GM12878 (cell line): ENCODE data around the gene SLC34A3. TPM values are rescaled to one million over a fixed set of nuclear protein-coding genes. Genes with fewer than 3 reads are reported as not detected.
A peak's percentile ranks its signal among the peaks of the same experiment; 100 is the strongest.

Experiments used
- BCL11A ChIP-seq: IDR thresholded peaks from 2 replicates; pipeline ENCODE4 v1.6.1; 2011; ENCODE audit warnings: low read depth, low read length
- BHLHE40 ChIP-seq, 2 experiments: fragments of 450-650 bp in 1 of 2; IDR thresholded peaks; 2 replicates each; pipeline ENCODE4 v1.6.1; 2011 to 2017; ENCODE audit warnings: low read depth in 2 of 2, borderline replicate concordance in 1 of 2, improper control_type of control experiment in 1 of 2, low read length in 1 of 2, mild to moderate bottlenecking in 1 of 2
- BMI1 ChIP-seq: fragments of 450-650 bp; IDR thresholded peaks from 2 replicates; pipeline ENCODE4 v1.6.1; 2016; ENCODE audit warnings: mild to moderate bottlenecking, moderate library complexity, borderline replicate concordance
- CTCF ChIP-seq, 3 experiments: IDR thresholded peaks in 2 of 3; conservative IDR thresholded peaks in 1 of 3; 2 replicates each; pipeline ENCODE4 v1.5.1; 2011; ENCODE audit warnings: low read depth in 3 of 3, low read length in 3 of 3, mild to moderate bottlenecking in 3 of 3, control low read depth in 2 of 3, moderate library complexity in 2 of 3, inconsistent platforms in 1 of 3, mixed read lengths in 1 of 3; ENCODE audit not compliant: control insufficient read depth in 2 of 3, insufficient read depth in 1 of 3; ENCODE audit errors: extremely low read depth in 1 of 3
- ESRRA ChIP-seq: IDR thresholded peaks from 2 replicates; pipeline ENCODE4 v1.6.1; 2012; ENCODE audit warnings: mild to moderate bottlenecking, low read length, improper control_type of control experiment
- GABPA ChIP-seq: IDR thresholded peaks from 2 replicates; pipeline ENCODE4 v1.6.1; 2014; ENCODE audit warnings: antibody characterized with exemption, low read depth, mild to moderate bottlenecking, inconsistent platforms
- KLF5 ChIP-seq: fragments of 450-650 bp; IDR thresholded peaks from 2 replicates; pipeline ENCODE4 v1.6.1; 2014; ENCODE audit warnings: mild to moderate bottlenecking; ENCODE audit not compliant: partially characterized antibody
- LARP7 ChIP-seq: fragments of 450-650 bp; IDR thresholded peaks from 2 replicates; pipeline ENCODE4 v1.6.1; 2017; ENCODE audit warnings: mild to moderate bottlenecking
- NFYA ChIP-seq: IDR thresholded peaks from 2 replicates; pipeline ENCODE4 v1.6.1; 2011; ENCODE audit warnings: low read depth, mild to moderate bottlenecking, low read length, improper control_type of control experiment, borderline replicate concordance
- NKRF ChIP-seq: fragments of 450-650 bp; conservative IDR thresholded peaks from 2 replicates; pipeline ENCODE4 v1.6.1; 2017; ENCODE audit warnings: mild to moderate bottlenecking, moderate library complexity
- NR2F1 ChIP-seq: fragments of 450-650 bp; conservative IDR thresholded peaks from 2 replicates; pipeline ENCODE4 v1.6.1; 2017; ENCODE audit warnings: mild to moderate bottlenecking
- RELA ChIP-seq: fragments of 450-650 bp; IDR thresholded peaks from 2 replicates; pipeline ENCODE4 v1.8.0; 2014; ENCODE audit warnings: borderline replicate concordance; ENCODE audit not compliant: partially characterized antibody
- RFX5 ChIP-seq: IDR thresholded peaks from 2 replicates; pipeline ENCODE4 v1.6.1; 2011; ENCODE audit warnings: low read depth, low read length, improper control_type of control experiment
- WRNIP1 ChIP-seq: IDR thresholded peaks from 2 replicates; pipeline ENCODE4 v1.6.1; 2011; ENCODE audit warnings: low read depth, low read length, improper control_type of control experiment, borderline replicate concordance
- ZNF384 ChIP-seq: IDR thresholded peaks from 2 replicates; pipeline ENCODE4 v1.6.1; 2012; ENCODE audit warnings: low read depth, mild to moderate bottlenecking, low read length, improper control_type of control experiment, borderline replicate concordance
- polyA plus RNA-seq, 11 experiments: library from polyadenylated mRNA; depleted of rRNA in 4 of 11; unstranded in 6 of 11; stranded (reverse) in 5 of 11; fragments of >200 nt; fragmentation: Nextera tagmentation in 4 of 11; fragmentation: Illumina TruSeq in 1 of 11; extraction: Ambion mirVana in 4 of 11; extraction: Trizol in 1 of 11; gene quantifications; 1 replicate in 1 of 11; 2 replicates in 10 of 11; pipeline versions ENCODE4 v1.2.1 to v1.2.3, GENCODE V29; 2011 to 2016; ENCODE audit warnings: inconsistent platforms in 2 of 11, missing spikeins in 2 of 11, low read depth in 1 of 11
- total RNA-seq, 4 experiments: library from RNA; depleted of rRNA in 3 of 4; stranded (reverse); fragments of >200 nt in 3 of 4; fragmentation: Illumina TruSeq in 1 of 4; extraction: Trizol in 1 of 4; gene quantifications; 2 replicates each; pipeline versions ENCODE4 v1.2.1 to v1.2.3, GENCODE V29; 2013 to 2021
- TF ChIP-seq, protein P1 (sequence below): fragments of 450-650 bp; IDR thresholded peaks from 2 replicates; pipeline ENCODE4 v1.6.1; 2017; ENCODE audit warnings: mild to moderate bottlenecking, moderate library complexity
- TF ChIP-seq, protein P2 (sequence below): fragments of 450-650 bp; formaldehyde crosslinking; IDR thresholded peaks from 2 replicates; pipeline ENCODE4 v1.4.0; 2022; ENCODE audit warnings: mild to moderate bottlenecking, moderate library complexity
- TF ChIP-seq, protein P3 (sequence below): IDR thresholded peaks from 2 replicates; pipeline ENCODE4 v1.6.1; 2012; ENCODE audit warnings: low read depth, low read length, improper control_type of control experiment

Gene SLC34A3
- total and polyA plus RNA-seq, 10 of the 15 experiments (the other 5 are each of a cell fraction or from before 2014, with no cell fraction given): not detected

DNA sequence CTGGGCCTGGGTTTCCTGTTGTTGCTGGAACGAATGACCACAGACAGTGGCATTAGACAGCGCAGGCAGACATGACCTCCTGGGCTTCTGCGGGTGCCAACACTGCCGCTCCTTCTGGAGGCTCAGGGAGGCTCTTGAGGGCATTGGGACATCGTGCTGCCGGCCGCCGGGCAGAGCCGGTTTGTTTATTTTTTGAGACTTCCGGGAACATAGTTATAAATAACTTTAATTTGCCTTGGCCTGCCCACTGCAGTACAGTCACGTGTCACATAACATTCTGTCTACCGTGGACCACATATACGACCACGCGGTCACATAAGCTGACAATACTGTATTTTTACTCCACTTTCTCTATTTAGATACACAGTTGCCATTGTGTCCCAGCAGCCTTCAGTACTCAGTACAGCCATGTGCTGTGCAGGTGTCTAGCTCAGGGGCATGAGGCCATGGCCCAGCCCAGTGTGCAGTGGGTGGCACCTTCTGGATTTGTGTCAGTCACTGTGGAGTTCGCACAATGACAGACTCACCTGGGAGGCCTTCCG is 38.6 kb downstream of the SLC34A3 start (continued):
- TF ChIP-seq LARP7: no peak
- no peak for TF ChIP-seq CTCF (IDR thresholded peaks at IDR 0.05 in 2 of 3, conservative IDR thresholded peaks at IDR 0.05 in 1 of 3; ENCODE audit: control insufficient read depth in 2 of 3, extremely low read depth in 1 of 3, insufficient read depth in 1 of 3, low read depth in 3 of 3, low read length in 3 of 3)
- TF ChIP-seq BCL11A: no peak
- no peak for TF ChIP-seq GABPA
- TF ChIP-seq WRNIP1: no peak
- TF ChIP-seq NR2F1: no peak
- TF ChIP-seq, protein P1, sequence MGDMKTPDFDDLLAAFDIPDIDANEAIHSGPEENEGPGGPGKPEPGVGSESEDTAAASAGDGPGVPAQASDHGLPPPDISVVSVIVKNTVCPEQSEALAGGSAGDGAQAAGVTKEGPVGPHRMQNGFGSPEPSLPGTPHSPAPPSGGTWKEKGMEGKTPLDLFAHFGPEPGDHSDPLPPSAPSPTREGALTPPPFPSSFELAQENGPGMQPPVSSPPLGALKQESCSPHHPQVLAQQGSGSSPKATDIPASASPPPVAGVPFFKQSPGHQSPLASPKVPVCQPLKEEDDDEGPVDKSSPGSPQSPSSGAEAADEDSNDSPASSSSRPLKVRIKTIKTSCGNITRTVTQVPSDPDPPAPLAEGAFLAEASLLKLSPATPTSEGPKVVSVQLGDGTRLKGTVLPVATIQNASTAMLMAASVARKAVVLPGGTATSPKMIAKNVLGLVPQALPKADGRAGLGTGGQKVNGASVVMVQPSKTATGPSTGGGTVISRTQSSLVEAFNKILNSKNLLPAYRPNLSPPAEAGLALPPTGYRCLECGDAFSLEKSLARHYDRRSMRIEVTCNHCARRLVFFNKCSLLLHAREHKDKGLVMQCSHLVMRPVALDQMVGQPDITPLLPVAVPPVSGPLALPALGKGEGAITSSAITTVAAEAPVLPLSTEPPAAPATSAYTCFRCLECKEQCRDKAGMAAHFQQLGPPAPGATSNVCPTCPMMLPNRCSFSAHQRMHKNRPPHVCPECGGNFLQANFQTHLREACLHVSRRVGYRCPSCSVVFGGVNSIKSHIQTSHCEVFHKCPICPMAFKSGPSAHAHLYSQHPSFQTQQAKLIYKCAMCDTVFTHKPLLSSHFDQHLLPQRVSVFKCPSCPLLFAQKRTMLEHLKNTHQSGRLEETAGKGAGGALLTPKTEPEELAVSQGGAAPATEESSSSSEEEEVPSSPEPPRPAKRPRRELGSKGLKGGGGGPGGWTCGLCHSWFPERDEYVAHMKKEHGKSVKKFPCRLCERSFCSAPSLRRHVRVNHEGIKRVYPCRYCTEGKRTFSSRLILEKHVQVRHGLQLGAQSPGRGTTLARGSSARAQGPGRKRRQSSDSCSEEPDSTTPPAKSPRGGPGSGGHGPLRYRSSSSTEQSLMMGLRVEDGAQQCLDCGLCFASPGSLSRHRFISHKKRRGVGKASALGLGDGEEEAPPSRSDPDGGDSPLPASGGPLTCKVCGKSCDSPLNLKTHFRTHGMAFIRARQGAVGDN: peak; percentile 98
- TF ChIP-seq ESRRA: no peak
- no peak for TF ChIP-seq BMI1
- TF ChIP-seq, protein P2, sequence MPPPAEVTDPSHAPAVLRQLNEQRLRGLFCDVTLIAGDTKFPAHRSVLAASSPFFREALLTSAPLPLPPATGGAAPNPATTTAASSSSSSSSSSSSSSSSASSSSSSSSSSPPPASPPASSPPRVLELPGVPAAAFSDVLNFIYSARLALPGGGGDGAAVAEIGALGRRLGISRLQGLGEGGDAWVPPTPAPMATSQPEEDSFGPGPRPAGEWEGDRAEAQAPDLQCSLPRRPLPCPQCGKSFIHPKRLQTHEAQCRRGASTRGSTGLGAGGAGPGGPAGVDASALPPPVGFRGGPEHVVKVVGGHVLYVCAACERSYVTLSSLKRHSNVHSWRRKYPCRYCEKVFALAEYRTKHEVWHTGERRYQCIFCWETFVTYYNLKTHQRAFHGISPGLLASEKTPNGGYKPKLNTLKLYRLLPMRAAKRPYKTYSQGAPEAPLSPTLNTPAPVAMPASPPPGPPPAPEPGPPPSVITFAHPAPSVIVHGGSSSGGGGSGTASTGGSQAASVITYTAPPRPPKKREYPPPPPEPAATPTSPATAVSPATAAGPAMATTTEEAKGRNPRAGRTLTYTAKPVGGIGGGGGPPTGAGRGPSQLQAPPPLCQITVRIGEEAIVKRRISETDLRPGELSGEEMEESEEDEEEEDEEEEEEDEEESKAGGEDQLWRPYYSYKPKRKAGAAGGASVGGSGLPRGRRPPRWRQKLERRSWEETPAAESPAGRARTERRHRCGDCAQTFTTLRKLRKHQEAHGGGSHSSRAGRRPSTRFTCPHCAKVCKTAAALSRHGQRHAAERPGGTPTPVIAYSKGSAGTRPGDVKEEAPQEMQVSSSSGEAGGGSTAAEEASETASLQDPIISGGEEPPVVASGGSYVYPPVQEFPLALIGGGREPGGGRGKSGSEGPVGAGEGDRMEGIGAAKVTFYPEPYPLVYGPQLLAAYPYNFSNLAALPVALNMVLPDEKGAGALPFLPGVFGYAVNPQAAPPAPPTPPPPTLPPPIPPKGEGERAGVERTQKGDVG (CRISPR knock-in tag): no peak
- TF ChIP-seq NKRF: 0 out of 2 replicates have a peak, but pooled peaks have one; percentile 39
- TF ChIP-seq RELA: no peak
- TF ChIP-seq KLF5: no peak
- no peak for TF ChIP-seq ZNF384
- TF ChIP-seq, protein P3, sequence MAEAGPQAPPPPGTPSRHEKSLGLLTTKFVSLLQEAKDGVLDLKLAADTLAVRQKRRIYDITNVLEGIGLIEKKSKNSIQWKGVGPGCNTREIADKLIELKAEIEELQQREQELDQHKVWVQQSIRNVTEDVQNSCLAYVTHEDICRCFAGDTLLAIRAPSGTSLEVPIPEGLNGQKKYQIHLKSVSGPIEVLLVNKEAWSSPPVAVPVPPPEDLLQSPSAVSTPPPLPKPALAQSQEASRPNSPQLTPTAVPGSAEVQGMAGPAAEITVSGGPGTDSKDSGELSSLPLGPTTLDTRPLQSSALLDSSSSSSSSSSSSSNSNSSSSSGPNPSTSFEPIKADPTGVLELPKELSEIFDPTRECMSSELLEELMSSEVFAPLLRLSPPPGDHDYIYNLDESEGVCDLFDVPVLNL: no peak
- TF ChIP-seq BHLHE40 (IDR thresholded peaks at IDR 0.05; ENCODE audit: borderline replicate concordance in 1 of 2, low read depth in 2 of 2, low read length in 1 of 2): peak; percentile 81 to 84
- TF ChIP-seq RFX5: no peak
- TF ChIP-seq NFYA: no peak
